ENCODE measurements around the gene SLC41A3.

GRCh38 chr3:126102530-126102951, 18.6 kb upstream of the SLC41A3 start:
- TF ChIP-seq CTCF (IDR thresholded peaks at IDR 0.05) (no peak), POLR2A (IDR thresholded peaks at IDR 0.05) (no peak)

Measured in gastroesophageal sphincter (tissue), 3 donors.